HG02884 (cell line): ENCODE data around the gene ANP32E.

ENCODE experiments used
- ATAC-seq: cut with Tn5 transposase; IDR thresholded peaks from one replicate; pipeline ENCODE4 v1.9.1; 2021; ENCODE audit warnings: mild to moderate bottlenecking, moderate library complexity; ENCODE audit not compliant: unreplicated experiment

ANP32E gene

DNA sequence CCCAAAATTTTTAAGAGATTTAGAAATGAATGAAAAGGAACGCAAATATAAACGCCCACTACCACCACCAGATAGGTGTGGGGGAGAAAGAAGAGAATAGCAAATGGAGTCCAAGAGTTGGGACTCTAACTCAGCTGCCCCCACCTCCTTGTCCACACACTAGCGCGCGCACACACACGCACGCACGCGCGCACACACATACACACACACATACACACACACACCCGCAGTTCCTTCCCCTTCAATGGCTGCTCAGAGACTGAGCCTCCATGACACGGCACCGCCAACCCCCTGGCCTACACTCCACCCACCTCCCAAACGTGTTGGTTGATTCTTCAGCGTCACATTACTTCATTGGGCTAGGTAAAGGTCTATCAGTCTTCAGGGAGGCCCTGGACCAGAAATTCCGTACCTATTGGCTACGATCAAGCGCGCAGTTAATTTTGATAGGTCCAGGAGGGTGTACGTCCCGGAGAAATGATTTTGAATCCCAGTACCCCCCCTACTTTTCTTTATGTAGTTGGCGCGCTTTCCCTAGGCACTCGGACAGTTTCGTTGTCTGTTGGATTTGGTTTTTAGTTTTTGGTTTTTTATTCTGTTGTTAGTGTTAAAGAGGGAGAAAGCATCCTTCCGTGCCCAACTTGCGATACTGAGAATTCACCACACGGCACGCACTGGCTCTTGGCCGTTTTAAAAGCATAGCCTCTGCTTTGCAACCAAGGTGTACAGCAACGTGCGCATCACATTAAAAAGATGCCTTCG is at the start of gene ANP32E:
Gene ANP32E, minus strand, starts transcription at position 261 of the 762 bp plus-strand sequence. CDS start 326 bp downstream, outside the sequence.
- ATAC-seq = peak; percentile 77

DNA sequence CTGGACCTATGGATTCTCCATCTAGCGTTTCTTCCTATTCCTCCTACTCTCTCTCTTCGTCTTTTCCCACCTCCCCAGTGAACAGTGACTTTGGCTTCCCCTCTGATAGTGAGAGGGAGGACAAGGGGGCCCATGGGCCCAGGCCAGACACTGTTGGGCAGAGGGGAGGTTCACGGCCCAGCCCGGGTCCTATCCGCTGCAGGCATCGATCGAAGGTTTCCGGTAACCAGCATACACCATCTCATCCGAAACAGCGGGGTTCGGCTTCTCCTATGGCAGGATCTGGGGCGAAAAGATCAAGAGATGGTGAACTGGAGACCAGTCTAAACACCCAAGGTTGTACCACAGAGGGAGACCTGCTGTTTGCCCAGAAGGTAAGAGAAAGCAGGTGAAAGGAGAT is 47.3 kb upstream of the ANP32E start:
- ATAC-seq = no peak

DNA sequence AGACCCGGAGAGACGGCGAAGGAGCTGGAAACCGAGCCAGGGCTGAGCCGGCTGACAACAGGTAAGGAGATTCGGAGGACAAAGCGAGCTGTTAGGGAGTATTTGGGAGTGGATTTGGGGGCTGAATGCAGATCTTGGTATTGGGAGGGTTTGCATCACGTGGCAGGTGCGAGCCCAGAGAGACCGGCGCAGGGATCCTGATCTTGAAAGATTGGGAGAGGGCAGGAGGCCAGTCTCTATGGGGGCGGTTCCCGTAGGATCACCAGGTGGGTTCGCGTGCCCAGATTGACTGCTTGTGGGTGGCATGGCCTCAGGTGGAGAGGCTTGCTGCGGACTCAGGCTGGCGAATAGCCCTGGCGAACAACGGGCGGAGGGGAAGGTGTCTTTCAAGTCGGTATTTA is 46.6 kb upstream of the ANP32E start:
- no peak for ATAC-seq

- ATAC-seq = peak; percentile 76
Measured at GRCh38 chr1:150281758-150282557, 46.0 kb upstream of the ANP32E start, which contains the start of gene CIART. CIART (plus strand) TSS chr1:150282554; CDS start chr1:150283268, 714 bp downstream.

DNA sequence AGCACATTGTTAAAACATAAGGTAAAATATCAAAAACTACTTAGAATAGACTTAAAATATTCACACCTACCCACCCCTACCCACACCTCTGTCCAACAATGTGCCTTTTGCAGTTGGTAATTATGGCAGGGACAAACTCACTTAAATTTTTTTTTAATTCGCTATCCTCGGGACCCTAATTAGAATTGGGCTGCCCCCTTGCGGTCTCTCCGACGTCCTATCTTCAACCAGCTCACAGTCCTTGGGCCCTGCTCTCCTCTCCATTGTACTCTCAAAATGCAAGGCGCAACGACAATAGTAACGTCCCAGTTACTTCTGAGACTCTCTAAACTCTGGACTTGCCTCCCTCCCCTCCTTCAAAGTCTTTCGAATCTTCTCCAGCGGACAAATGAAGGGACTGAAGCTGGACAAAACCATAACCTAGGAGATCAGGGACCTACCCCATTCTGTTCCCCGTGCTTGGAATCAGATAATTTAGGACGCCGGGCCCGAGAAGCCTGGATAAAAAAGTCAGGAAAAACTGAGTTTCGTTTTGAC is 45.4 kb upstream of the ANP32E start:
- ATAC-seq = no peak

- ATAC-seq = no peak
Measured at GRCh38 chr1:150280138-150280707, 44.3 kb upstream of the ANP32E start.

DNA sequence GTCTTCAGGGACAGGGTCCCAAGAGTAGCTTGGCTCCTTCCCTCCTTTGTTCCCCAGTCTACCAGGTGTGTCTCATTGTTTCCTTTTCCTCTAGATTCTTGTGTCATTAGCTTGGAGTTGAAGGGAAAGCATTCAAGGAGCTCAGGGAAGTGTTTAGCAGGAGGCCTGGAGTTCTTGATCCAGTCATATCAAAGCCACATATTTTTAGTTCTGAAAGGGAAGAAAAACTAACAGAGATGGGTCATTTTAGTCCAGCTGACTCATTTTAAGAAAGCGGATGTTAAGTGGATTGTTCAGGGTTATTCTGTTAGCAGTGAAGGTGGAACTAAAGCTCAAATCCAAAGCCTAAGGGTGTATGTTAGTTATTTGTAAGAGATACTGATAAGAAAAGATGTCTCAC is 37.4 kb upstream of the ANP32E start:
- ATAC-seq = no peak

GRCh38 chr1:150271291-150271959 is 35.5 kb upstream of the ANP32E start:
- no peak for ATAC-seq

DNA sequence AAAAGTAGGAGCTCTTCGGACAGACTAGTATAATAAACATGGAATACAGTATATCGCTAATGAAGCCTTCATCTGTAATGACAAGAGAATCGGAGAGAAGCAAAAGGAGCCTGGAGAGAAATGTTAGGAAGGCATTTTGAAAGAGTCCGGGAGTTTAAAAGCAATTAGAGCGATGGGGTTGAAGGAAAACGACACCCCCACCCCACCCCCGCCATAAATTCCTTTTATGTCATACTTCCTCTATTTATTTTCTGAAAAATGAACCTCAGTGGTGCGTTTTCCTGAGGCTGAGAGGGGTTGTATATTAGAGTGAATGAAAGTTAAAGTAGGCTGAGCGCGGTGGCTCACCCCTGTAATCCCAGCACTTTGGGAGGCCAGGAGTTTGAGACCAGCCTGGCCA is 33.5 kb upstream of the ANP32E start:
- ATAC-seq = no peak

DNA sequence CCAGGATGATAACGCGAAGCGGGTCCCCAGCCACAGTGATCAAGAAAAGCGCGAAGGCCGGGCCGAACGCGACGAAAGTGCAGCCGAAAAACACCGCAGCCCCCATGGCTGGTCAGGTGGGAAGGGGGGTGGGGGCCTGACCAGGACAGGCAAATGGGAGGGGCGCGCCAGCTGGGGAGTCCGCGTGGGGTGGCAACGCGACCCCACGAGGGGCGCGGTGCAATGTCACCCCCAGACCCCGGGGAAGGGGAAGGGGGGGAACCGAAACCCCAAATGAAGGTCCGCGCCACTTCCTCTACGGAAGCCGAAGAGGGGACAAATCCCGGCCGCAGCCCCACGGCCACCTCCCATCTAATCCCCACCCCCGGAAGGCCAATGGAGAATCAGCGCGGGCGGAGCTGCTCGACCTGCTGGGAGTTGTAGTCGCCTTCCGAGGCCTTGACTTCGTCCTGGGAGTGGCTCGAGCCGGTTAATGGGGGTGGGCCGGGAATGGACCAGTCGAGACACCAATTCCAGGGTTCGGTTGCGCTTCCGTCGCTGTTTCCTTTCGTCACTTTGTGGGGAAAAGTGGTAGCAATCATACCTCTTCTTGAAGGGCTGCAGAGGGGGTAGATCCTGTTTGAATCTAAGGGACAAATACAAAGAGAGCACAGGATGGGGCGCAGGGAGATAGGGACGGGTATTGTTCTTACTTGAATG is 32.9 kb upstream of the ANP32E start, which contains the start of gene APH1A:
Gene APH1A, minus strand, starts transcription at position 312 of the 699 bp plus-strand sequence. Its CDS starts 206 bp downstream, at position 106.
- peak; percentile 87 for ATAC-seq

DNA sequence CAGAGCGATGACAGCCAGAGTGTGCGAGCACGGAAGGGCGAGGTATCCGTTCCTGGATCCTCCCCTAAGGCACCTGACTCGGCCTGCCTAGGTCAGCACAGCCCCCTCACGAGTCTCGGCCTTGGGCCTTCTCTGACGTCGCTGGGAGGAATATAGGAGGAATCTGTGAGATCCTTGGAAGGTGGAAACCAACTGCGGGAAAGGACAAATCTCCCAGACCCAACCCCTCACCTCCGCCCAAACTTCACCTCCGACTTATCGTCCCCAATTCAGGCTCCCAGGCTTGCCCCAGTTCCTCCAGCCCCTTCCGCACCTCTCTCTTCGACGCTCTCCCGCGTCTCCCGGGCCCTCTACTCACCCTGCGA is 32.4 kb upstream of the ANP32E start:
- no peak for ATAC-seq

- ATAC-seq = no peak
Measured at GRCh38 chr1:150267896-150268295, 32.0 kb upstream of the ANP32E start.

- no peak for ATAC-seq
Measured at GRCh38 chr1:150263549-150263948, 27.6 kb upstream of the ANP32E start.

DNA sequence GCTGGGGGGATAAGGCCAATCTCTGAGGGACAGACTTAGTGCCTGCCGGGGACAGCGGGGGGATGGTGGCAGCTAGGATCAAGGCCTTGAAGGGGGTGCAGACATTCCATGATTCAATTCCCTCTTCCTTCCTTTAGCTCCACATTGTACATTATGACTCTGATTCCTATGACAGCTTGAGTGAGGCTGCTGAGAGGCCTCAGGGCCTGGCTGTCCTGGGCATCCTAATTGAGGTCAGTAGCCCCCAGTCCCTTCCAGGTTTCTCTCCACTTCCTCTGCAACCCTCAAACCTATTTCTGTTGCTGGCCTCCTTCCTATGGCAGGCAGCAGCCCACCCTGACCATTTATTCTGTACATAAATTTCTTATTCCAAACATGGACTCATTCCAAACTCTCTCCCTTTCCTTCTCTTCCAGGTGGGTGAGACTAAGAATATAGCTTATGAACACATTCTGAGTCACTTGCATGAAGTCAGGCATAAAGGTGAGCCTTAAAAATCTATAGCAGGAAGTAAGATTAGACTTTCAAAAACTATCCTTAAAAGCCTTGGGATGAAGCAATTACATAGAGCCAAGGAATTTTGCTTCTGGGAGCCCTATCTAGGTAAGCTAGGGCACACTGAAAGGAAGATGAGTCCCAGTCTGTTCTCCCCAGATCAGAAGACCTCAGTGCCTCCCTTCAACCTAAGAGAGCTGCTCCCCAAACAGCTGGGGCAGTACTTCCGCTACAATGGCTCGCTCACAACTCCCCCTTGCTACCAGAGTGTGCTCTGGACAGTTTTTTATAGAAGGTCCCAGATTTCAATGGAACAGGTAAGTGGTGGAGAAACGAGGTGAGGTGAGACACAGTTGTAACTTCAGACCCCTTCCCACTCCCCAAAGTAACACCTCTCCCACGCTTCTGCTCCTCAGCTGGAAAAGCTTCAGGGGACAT is 26.7 kb upstream of the ANP32E start:
- no peak for ATAC-seq

DNA sequence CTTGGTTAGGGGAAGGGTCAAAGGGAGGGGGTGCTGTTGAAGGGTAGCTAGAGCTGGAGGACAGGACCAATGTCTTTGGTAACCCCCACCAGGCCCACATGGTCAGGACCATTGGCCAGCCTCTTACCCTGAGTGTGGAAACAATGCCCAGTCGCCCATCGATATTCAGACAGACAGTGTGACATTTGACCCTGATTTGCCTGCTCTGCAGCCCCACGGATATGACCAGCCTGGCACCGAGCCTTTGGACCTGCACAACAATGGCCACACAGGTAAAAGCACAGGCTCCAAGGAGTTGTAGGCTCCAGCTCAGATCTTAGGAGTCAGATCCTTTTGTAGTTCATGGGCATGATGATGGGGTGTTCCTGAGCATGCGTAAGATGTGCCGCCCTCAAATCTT is 25.5 kb upstream of the ANP32E start:
- no peak for ATAC-seq

DNA sequence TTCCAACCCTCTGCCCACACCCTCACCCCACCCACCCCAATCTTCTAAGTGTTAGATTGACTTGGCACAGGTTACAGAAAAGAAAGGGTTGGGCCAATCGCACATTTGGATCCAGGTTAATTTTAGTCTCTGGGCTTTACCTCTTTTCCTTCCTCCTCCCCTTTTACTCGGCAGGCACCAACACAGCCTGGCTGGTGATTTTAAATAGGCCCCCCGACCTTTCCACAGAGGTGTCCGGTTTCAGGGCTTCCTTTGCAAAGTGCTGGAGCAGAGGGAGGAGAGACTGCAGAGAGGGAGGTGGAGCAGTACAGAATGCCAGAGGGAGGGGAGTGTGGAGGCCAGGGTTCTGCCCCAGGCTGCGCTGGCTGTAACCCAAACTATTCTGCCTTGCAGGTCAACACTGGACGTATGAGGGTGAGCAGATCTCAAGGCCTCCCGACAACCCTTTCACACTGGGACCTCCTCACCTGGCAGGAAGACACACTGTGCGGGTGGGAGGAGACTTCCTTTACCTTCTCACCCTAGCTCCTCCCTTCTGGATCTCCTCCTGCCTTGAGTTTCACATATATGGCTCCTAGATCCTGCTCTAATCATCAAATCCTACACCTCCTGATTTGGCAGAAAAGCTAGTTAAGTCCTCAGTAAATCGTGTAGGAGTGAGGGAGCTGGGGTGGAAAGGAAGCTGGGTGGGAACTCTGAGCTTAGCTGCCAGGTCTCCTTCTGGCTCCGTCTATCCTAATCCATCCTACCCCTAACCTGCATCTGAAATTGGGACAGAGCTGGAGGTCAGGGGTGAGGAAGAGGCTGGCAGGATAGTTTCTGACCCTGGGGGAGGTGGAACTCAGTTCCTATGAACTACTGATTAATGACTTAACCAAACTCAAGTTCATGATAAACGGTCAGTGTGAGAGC is 24.1 kb upstream of the ANP32E start:
- ATAC-seq = no peak

GRCh38 chr1:150259217-150259616 is 23.3 kb upstream of the ANP32E start:
- no peak for ATAC-seq
